ENCODE measurements around the gene MERTK.
"Not testable (repeated sequence)": the region's sequence is repeated elsewhere in the genome, so short reads cannot be mapped to it uniquely, and the experiment has no call there.

The MERTK gene

GRCh38 chr2:112032224-112032586, 133.8 kb downstream of the MERTK start:
- no peaks in the 10 kb centered on the region for H3K9me3 Mint-ChIP-seq
- peaks cover 35% of the 10 kb centered on the region for H3K27me3 Mint-ChIP-seq
- no peak for DNase-seq
- no peak overlapping the region for H3K27ac Mint-ChIP-seq
- no peaks in the 10 kb centered on the region for H3K36me3 Mint-ChIP-seq
- peaks cover 5% of the 10 kb centered on the region for H3K4me1 Mint-ChIP-seq
- no peak overlapping the region for H3K4me3 Mint-ChIP-seq
- CTCF ChIA-PET = no interaction called here

DNA sequence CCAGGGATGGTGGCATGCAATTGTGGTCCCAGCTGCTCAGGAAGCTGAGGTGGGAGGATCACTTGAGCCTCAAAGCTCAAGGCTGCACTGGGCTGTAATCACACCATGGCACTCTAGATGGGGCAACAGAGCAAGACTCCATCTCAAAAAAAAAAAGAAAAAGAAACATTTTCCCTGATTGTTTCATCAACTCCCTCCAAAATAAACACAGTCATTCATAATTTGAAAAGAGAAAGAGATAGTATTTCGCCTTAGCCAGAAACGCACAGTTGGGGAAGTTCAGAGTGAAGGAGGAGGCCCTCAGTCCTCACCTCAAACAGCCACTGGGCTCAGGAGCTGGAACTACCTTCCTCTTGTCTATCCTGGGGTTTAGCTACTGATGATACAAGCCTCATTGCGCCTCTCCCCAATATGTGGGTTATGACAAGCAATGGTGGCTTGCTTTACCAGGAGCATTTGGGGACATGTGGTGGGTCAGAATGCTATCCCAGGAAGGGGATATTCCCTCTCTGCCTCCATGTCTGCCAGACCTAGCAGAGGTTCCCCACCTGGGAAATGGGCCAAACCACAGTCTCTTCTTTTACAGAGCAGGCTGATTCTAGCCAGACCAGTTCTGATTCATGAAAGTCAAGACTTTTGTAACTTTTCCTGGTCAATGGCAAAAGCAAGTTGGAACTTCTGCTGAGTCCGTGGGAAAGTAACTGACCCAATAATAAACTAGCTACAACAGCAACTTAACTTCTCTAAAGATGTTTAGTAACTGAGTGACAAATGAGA, 134.5 kb downstream of the MERTK start:
- Mint-ChIP-seq H3K36me3 (no peaks in the 10 kb centered on the region), H3K4me1 (peaks cover 5% of the 10 kb centered on the region), H3K9me3 (no peaks in the 10 kb centered on the region), H3K27ac (no peak overlapping the region), H3K4me3 (no peak overlapping the region), H3K27me3 (peaks cover 35% of the 10 kb centered on the region)
- CTCF ChIA-PET = interaction anchor here (1.0 kb wide), 1 partner anchor 145 kb away, joined by 4 read pairs; no protein-coding TSS in a partner anchor
- DNase-seq = no peak

GRCh38 chr2:112033600-112033999, 135.2 kb downstream of the MERTK start:
- DNase-seq = no peak
- H3K27ac Mint-ChIP-seq = no peak overlapping the region
- H3K27me3 Mint-ChIP-seq = peaks cover 31% of the 10 kb centered on the region
- CTCF ChIA-PET = interaction anchor here (1.0 kb wide), 1 partner anchor 145 kb away, joined by 4 read pairs; no protein-coding TSS in a partner anchor
- H3K9me3 Mint-ChIP-seq = no peaks in the 10 kb centered on the region
- H3K4me3 Mint-ChIP-seq = no peak overlapping the region
- H3K4me1 Mint-ChIP-seq = peaks cover 5% of the 10 kb centered on the region
- no peaks in the 10 kb centered on the region for H3K36me3 Mint-ChIP-seq

GRCh38 chr2:112034924-112035323, 136.5 kb downstream of the MERTK start:
- Mint-ChIP-seq H3K36me3 (no peaks in the 10 kb centered on the region), H3K4me3 (no peak overlapping the region), H3K27me3 (peaks cover 32% of the 10 kb centered on the region), H3K9me3 (no peaks in the 10 kb centered on the region), H3K4me1 (peaks cover 5% of the 10 kb centered on the region), H3K27ac (no peak overlapping the region)
- CTCF ChIA-PET = no interaction called here
- DNase-seq = no peak

GRCh38 chr2:112035786-112036185, 137.4 kb downstream of the MERTK start:
- no peak for DNase-seq
- Mint-ChIP-seq H3K36me3 (no peaks in the 10 kb centered on the region), H3K4me1 (peaks cover 5% of the 10 kb centered on the region), H3K27ac (no peak overlapping the region), H3K4me3 (no peak overlapping the region), H3K9me3 (no peaks in the 10 kb centered on the region), H3K27me3 (peaks cover 24% of the 10 kb centered on the region)
- CTCF ChIA-PET = no interaction called here

DNA sequence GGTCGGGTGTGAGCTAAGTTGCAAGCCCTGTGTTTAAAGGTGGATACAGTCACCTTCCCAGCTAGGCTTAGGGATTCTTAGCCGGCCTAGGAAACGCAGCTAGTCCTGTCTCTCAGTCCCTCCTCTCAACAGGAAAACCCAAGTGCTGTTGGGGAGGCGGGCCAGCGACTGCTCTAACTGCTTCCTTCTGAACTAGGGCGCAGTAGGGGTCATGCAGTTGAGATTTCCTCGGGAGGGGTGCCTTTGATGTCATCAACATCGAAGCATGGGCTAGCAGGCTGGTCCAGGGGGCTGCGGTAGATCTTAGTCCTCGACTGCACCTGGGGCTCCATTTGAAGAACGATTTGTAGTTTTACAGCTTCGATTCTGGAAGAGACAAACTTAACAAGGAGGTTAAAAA, 141.1 kb downstream of the MERTK start:
- H3K4me1 Mint-ChIP-seq, H3K9me3 Mint-ChIP-seq, H3K27ac Mint-ChIP-seq, DNase-seq, CTCF ChIA-PET, H3K36me3 Mint-ChIP-seq, H3K4me3 Mint-ChIP-seq: not testable (repeated sequence)
- H3K27me3 Mint-ChIP-seq = peaks cover 15% of the 10 kb centered on the region

DNA sequence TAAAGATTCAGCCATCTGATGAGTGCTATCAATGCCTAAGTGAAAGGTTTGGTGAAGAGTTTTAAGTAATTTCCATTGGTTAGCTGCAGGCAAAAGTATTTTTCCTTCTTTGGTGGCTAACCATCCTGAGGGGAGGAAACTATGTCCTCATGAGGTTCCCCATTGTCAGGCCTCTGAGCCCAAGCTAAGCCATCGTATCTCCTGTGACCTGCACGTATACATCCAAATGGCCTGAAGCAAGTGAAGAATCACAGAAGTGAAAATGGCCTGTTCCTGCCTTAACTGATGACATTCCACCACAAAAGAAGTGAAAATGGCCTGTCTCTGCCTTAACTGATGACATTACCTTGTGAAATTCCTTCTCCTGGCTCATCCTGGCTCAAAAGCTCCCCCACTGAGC, 141.7 kb downstream of the MERTK start:
- peaks cover 20% of the 10 kb centered on the region for H3K27me3 Mint-ChIP-seq
- H3K4me1 Mint-ChIP-seq, DNase-seq, H3K27ac Mint-ChIP-seq, H3K9me3 Mint-ChIP-seq, CTCF ChIA-PET, H3K36me3 Mint-ChIP-seq, H3K4me3 Mint-ChIP-seq: not testable (repeated sequence)

GRCh38 chr2:112041460-112041859, 143.1 kb downstream of the MERTK start:
- H3K4me1 Mint-ChIP-seq, H3K27ac Mint-ChIP-seq, H3K4me3 Mint-ChIP-seq, DNase-seq, H3K9me3 Mint-ChIP-seq, CTCF ChIA-PET, H3K36me3 Mint-ChIP-seq: not testable (repeated sequence)
- peaks cover 24% of the 10 kb centered on the region for H3K27me3 Mint-ChIP-seq

DNA sequence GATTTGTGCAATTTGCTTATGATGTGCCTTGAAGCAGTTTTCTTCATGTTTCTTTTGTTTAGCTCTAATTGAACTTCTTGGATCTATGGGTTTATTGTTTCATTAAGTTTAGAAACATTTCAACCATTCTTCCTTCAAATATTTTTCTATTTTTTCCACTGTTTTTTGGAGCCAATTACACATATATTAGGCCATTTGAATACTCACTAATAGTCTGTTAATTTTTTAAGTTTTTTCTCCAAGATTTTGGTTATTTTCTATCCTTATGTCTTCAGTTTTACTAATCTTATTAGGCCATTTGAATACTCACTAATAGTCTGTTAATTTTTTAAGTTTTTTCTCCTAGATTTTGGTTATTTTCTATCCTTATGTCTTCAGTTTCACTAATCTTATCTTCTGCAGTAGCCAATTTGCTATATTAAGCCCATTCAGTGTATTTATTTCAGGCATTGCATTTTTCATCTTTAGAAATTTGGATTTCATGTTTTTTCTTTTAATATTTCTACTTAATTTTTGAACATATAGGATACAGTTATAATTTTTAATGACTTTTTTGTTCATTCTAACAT, 147.1 kb downstream of the MERTK start:
- Mint-ChIP-seq H3K36me3 (no peaks in the 10 kb centered on the region), H3K27me3 (peaks cover 27% of the 10 kb centered on the region), H3K9me3 (no peaks in the 10 kb centered on the region), H3K4me3 (no peak overlapping the region), H3K27ac (no peak overlapping the region), H3K4me1 (peaks cover 3% of the 10 kb centered on the region)
- no peak for DNase-seq
- CTCF ChIA-PET = interaction anchor here (2.0 to 2.1 kb wide), 2 partner anchors 146 to 158 kb away, joined by 7 to 12 read pairs; partner anchors contain the start of gene MERTK

GRCh38 chr2:112046231-112046630, 147.8 kb downstream of the MERTK start:
- Mint-ChIP-seq H3K27me3 (peaks cover 27% of the 10 kb centered on the region), H3K36me3 (no peaks in the 10 kb centered on the region), H3K9me3 (no peaks in the 10 kb centered on the region), H3K4me3 (no peak overlapping the region), H3K27ac (no peak overlapping the region), H3K4me1 (peaks cover 3% of the 10 kb centered on the region)
- CTCF ChIA-PET = interaction anchor here (1.4 to 5.3 kb wide), 2 partner anchors 14 to 158 kb away, joined by 5 to 52 read pairs; no protein-coding TSS in a partner anchor
- no peak for DNase-seq

DNA sequence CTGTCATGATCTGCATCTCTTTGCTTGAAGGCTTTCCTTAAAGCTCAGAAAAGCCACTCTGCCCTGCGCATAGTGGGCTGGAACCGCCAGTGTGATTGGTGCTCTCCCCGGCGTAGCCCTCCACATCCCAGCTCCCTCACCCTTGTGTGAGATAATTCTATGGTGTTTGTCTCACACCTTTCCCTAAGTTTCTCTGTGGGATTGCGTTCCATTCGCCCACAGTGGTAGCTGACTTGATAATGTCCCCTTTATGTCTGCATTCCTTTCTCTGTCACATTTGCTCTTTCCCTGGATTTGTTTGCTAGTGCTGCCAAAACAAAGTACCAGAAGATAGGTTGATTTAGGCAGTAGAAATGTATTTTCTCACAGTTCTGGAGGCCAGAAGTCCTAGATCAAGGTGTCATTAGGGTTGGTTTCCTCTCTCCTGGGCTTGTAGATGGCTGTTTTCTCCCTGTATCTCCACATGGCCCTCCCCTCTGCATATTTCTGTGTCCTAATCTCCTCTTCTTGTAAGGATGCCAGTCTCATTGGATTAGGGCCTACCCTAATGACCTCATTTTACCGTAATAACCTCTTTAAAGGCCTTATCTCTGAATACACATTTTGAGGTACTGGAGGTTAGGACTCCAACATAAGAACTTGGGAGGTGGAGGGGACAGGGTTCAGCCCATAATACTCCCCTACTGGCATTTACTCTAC, 149.3 kb downstream of the MERTK start:
- Mint-ChIP-seq H3K36me3 (no peaks in the 10 kb centered on the region), H3K27ac (no peak overlapping the region), H3K4me1 (peaks cover 3% of the 10 kb centered on the region), H3K4me3 (no peak overlapping the region), H3K9me3 (no peaks in the 10 kb centered on the region), H3K27me3 (peaks cover 32% of the 10 kb centered on the region)
- CTCF ChIA-PET = interaction anchor here (0.8 to 5.3 kb wide), 9 partner anchors 11 to 160 kb away, joined by 3 to 52 read pairs (median 4); partner anchors contain the start of gene MERTK
- DNase-seq = no peak

DNA sequence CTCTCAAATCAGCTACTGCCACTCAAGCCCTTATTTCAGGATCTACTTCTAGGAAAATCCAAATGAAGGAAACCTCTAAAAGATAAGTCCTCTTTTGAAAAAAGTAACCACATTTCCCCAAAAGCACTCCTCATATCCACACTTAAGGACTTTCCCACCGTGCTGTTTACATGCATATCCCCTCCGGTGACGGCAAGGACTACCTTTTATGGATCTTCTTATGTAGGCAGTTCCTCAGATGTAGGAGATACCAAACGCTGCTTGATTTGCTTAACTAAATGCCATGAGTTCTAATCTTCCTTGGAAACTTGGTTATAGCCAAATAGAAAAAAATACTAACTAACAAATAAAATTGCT, 149.8 kb downstream of the MERTK start:
- DNase-seq = no peak
- CTCF ChIA-PET = interaction anchor here (0.8 to 5.3 kb wide), 6 partner anchors 10 to 160 kb away, joined by 3 to 52 read pairs (median 4); no protein-coding TSS in a partner anchor
- no peak overlapping the region for H3K4me3 Mint-ChIP-seq
- H3K9me3 Mint-ChIP-seq = no peaks in the 10 kb centered on the region
- no peak overlapping the region for H3K27ac Mint-ChIP-seq
- peaks cover 3% of the 10 kb centered on the region for H3K4me1 Mint-ChIP-seq
- H3K27me3 Mint-ChIP-seq = peaks cover 32% of the 10 kb centered on the region
- no peaks in the 10 kb centered on the region for H3K36me3 Mint-ChIP-seq

DNA sequence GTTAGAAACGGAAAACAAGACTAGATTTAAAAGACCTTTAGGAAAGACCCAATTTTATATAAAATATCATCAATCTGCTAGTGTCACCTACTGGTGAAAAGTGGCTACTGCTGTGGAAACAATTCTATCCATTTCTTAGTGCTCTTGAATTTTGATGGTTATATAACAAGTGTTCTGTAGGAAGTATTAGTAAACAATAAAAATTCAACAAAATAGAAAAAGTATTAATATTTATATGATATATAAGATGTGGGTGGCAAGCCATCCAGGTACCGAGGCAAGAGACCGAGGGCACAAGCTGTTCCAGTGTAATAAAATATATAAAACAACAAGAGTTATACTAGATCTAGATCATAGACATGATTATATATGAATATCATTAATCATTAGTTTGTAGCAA, 150.5 kb downstream of the MERTK start:
- peaks cover 10% of the 10 kb centered on the region for H3K4me1 Mint-ChIP-seq
- peaks cover 31% of the 10 kb centered on the region for H3K27me3 Mint-ChIP-seq
- DNase-seq = peak; percentile 38
- H3K9me3 Mint-ChIP-seq = no peaks in the 10 kb centered on the region
- CTCF ChIA-PET = interaction anchor here (0.7 to 5.3 kb wide), 7 partner anchors 9 to 161 kb away, joined by 3 to 52 read pairs (median 5); partner anchors contain the start of gene MERTK
- H3K27ac Mint-ChIP-seq = no peak overlapping the region
- H3K4me3 Mint-ChIP-seq = no peak overlapping the region
- no peaks in the 10 kb centered on the region for H3K36me3 Mint-ChIP-seq

DNA sequence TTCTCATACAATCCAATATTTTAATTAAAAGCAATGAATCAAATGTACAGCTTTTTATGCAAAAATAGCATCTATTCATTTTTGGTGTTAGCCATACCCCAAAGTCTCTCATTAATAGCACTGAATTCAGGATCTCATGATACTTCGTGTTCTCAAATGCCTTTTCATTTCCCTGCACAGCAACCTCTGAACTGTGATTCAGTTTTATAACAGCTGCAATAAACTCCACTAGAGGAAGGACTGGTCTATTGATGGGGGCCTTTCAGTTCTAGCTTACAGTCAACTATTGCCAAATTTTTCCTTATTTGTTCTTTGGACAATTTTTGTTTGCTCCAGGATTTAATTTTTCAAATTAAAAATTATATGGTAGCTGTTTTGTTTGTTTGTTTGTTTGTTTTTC, 151.9 kb downstream of the MERTK start:
- CTCF ChIA-PET = interaction anchor here (0.6 to 5.3 kb wide), 8 partner anchors 13 to 533 kb away, joined by 3 to 52 read pairs (median 3); no protein-coding TSS in a partner anchor
- Mint-ChIP-seq H3K9me3 (no peaks in the 10 kb centered on the region), H3K36me3 (no peaks in the 10 kb centered on the region)

More for the DNA sequence above, 151.9 kb downstream of the MERTK start:
- no peak overlapping the region for H3K4me3 Mint-ChIP-seq
- no peak for DNase-seq
- peaks cover 19% of the 10 kb centered on the region for H3K27me3 Mint-ChIP-seq
- H3K4me1 Mint-ChIP-seq = peaks cover 12% of the 10 kb centered on the region
- no peak overlapping the region for H3K27ac Mint-ChIP-seq

All from activated naive CD4-positive, alpha-beta T cell treated with anti-CD3 and anti-CD28 coated beads, Interleukin-2, amount 10 ng/mL, durations not matched to agents 7 days and 5 days (primary cell).